Esophagus muscularis mucosa (tissue), 4 donors: ENCODE measurements around the gene FBXO5. TPM values are rescaled to one million over a fixed set of nuclear protein-coding genes. Genes with fewer than 3 reads are reported as not detected.

Experiments used
- DNase-seq: peaks from one replicate; pipeline ENCODE4 v3.0.0-alpha.2; 2017; ENCODE audit errors: extremely low spot score
- H3K27ac ChIP-seq, 4 donors: fragments of 200-600 bp; sonication (generic); replicated peaks in 1 of 4; 1 replicate in 3 of 4; 2 replicates in 1 of 4; pipeline ENCODE4 v1.5.1; 2016 to 2019; ENCODE audit warnings: mild to moderate bottlenecking in 1 of 4
- H3K27me3 ChIP-seq, 4 donors: fragments of 200-600 bp; sonication (generic); one replicate each; pipeline versions ENCODE4 v1.5.1 to v1.6.0; 2016 to 2019
- H3K36me3 ChIP-seq, 4 donors: fragments of 200-600 bp; sonication (generic); one replicate each; pipeline ENCODE4 v1.5.1; 2016 to 2019
- H3K4me1 ChIP-seq, 4 donors: fragments of 200-600 bp; sonication (generic); one replicate each; pipeline ENCODE4 v1.5.1; 2016 to 2019
- H3K4me3 ChIP-seq, 4 donors: fragments of 200-600 bp; sonication (generic); 1 replicate in 2 of 4; 2 replicates in 2 of 4; pipeline ENCODE4 v1.5.1; 2016 to 2019; ENCODE audit warnings: mild to moderate bottlenecking in 4 of 4, moderate library complexity in 1 of 4
- H3K9me3 ChIP-seq, 4 donors: fragments of 200-600 bp; sonication (generic); 1 replicate in 3 of 4; 2 replicates in 1 of 4; pipeline ENCODE4 v1.5.1; 2016 to 2019
- CTCF ChIP-seq, 3 experiments: fragments of 200-600 bp in 2 of 3; fragments of 450-650 bp in 1 of 3; sonication (generic) in 2 of 3; IDR thresholded peaks; one replicate each; pipeline ENCODE4 v1.5.1; 2017 to 2019; ENCODE audit warnings: antibody characterized with exemption in 3 of 3, mild to moderate bottlenecking in 2 of 3, moderate library complexity in 1 of 3
- EP300 ChIP-seq: sonication (generic); formaldehyde crosslinking; IDR thresholded peaks from one replicate; pipeline ENCODE4 v1.6.1; 2017; ENCODE audit warnings: antibody characterized with exemption
- POLR2A ChIP-seq: fragments of 450-650 bp; IDR thresholded peaks from one replicate; pipeline ENCODE4 v1.6.1; 2017; ENCODE audit warnings: antibody characterized with exemption, moderate library complexity, mild to moderate bottlenecking, low read depth
- POLR2AphosphoS5 ChIP-seq, 2 donors: sonication (generic); formaldehyde crosslinking; IDR thresholded peaks; one replicate each; pipeline ENCODE4 v1.6.1; 2017; ENCODE audit warnings: antibody characterized with exemption in 2 of 2
- WGBS: methylation state at CpG from one replicate; pipeline ENCODE4 v1.1.5; 2018; 5-methylcytosine and 5-hydroxymethylcytosine counted together
- intact Hi-C: fragments of 100-400 bp; cut with DNase I; formaldehyde crosslinking; loops from one replicate; pipeline ENCODE4 v1.15.1; 2023
- total RNA-seq, 4 donors: library from RNA; depleted of rRNA; stranded (reverse); fragments of >200 nt; gene quantifications; one replicate each; pipeline versions ENCODE4 v1.1.0 to v1.2.1, GENCODE V29; 2016

Gene FBXO5
- total RNA-seq = 1 to 10 TPM; 2.1 to 6.3 (median 4.1) TPM

- peak; percentile 99 for DNase-seq
- H3K27me3 ChIP-seq = no peaks in the 10 kb centered on the region
- H3K36me3 ChIP-seq = peaks cover 0 to 12% (median 0%) of the 10 kb centered on the region in 4 donors
- peaks cover 18 to 36% (median 25%) of the 10 kb centered on the region in 4 donors for H3K4me1 ChIP-seq
- peak within 1 kb of the TSS; percentile 67 to 75 (median 72) for H3K4me3 ChIP-seq
- H3K9me3 ChIP-seq = no peaks in the 10 kb centered on the region
- TF ChIP-seq CTCF (IDR thresholded peaks at IDR 0.05) (peak in 1 of 3 experiments; percentile 26), POLR2AphosphoS5 (IDR thresholded peaks at IDR 0.05) (peak; percentile 49 to 75), POLR2A (no peak), EP300 (peak; percentile 31)
- peak within 1 kb of the TSS; percentile 90 to 96 (median 94) for H3K27ac ChIP-seq
- intact Hi-C loops = no loop called here
- 0% methylated on average over 11 of the region's 66 CpGs for WGBS
Observed at GRCh38 chr6:152982904-152983636, at the start of gene FBXO5. Gene FBXO5 (minus strand): TSS chr6:152983041. CDS start chr6:152982959, 82 bp downstream.

- TF ChIP-seq POLR2AphosphoS5 (IDR thresholded peaks at IDR 0.05) (no peak), CTCF (IDR thresholded peaks at IDR 0.05) (peak; percentile 14 to 44 (median 38))
- Histone ChIP-seq H3K27me3 (no peaks in the 10 kb centered on the region), H3K4me1 (no peaks in the 10 kb centered on the region), H3K36me3 (no peaks in the 10 kb centered on the region), H3K4me3 (no peak overlapping the region), H3K27ac (no peak overlapping the region), H3K9me3 (no peaks in the 10 kb centered on the region)
- no peak for DNase-seq
- intact Hi-C loops = loop anchor here (10.0 kb wide), 1 partner anchor 482 kb away; no protein-coding TSS in a partner anchor
- 69% methylated on average over 9 of the region's 9 CpGs for WGBS
Observed at GRCh38 chr6:153032255-153032882, 49.5 kb upstream of the FBXO5 start.

GRCh38 chr6:153031335-153031955, 48.6 kb upstream of the FBXO5 start:
- 43% methylated on average over 1 of the region's 1 CpG for WGBS
- TF ChIP-seq CTCF (IDR thresholded peaks at IDR 0.05) (no peak), POLR2AphosphoS5 (IDR thresholded peaks at IDR 0.05) (no peak), EP300 (no peak), POLR2A (no peak)
- no peak overlapping the region for H3K4me3 ChIP-seq
- no peak for DNase-seq
- H3K36me3 ChIP-seq = no peaks in the 10 kb centered on the region
- no peaks in the 10 kb centered on the region for H3K27me3 ChIP-seq
- intact Hi-C loops = loop anchor here (10.0 kb wide), 1 partner anchor 483 kb away; no protein-coding TSS in a partner anchor
- no peaks in the 10 kb centered on the region for H3K9me3 ChIP-seq
- no peaks in the 10 kb centered on the region for H3K4me1 ChIP-seq
- no peak overlapping the region for H3K27ac ChIP-seq

GRCh38 chr6:153028963-153029362, 46.1 kb upstream of the FBXO5 start:
- DNase-seq = no peak
- TF ChIP-seq POLR2AphosphoS5 (IDR thresholded peaks at IDR 0.05) (no peak), CTCF (IDR thresholded peaks at IDR 0.05) (no peak), EP300 (no peak), POLR2A (no peak)
- Histone ChIP-seq H3K4me3 (no peak overlapping the region), H3K27me3 (no peaks in the 10 kb centered on the region), H3K9me3 (no peaks in the 10 kb centered on the region), H3K36me3 (no peaks in the 10 kb centered on the region), H3K4me1 (no peaks in the 10 kb centered on the region), H3K27ac (no peak overlapping the region)
- intact Hi-C loops = loop anchor here (10.0 kb wide), 1 partner anchor 54 kb away; no protein-coding TSS in a partner anchor
- WGBS = 86% methylated on average over 4 of the region's 4 CpGs
